Choroid plexus epithelial cell (primary cell): ENCODE measurements around the gene MYO10.

Experiments
- DNase-seq: peaks from one replicate; pipeline ENCODE4 v3.0.0-alpha.2; 2010; ENCODE audit warnings: low read depth
- H3K4me3 ChIP-seq: 2 replicates; pipeline ENCODE4 v1.5.1; 2011; ENCODE audit warnings: low read depth, mild to moderate bottlenecking, control low read depth, low read length, moderate library complexity
- TF ChIP-seq, protein P1 (sequence below): conservative IDR thresholded peaks from 2 replicates; pipeline ENCODE4 v1.5.1; 2011; ENCODE audit warnings: low read depth, mild to moderate bottlenecking, control low read depth, inconsistent platforms, low read length, moderate library complexity

Gene MYO10

DNA sequence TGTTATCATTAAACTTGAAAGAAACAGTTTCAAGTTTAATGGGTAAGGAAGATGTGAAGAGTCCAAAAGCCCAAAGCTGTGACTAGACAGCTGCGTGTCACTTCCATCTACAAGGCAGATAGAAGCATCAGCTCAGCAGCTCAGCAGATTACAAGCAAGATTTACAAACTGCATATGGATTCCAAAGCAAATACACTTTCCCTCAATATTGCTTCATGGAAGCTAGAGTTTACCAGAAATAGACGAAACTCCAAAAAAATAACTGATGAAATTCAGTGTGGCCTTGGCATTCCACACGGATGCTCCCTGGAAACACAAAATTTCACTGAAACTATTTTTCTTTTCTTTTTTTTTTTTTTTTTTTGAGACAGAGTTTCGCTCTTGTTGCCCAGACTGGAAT, 17.9 kb downstream of the MYO10 start:
- DNase-seq, result no peak
- H3K4me3 ChIP-seq, result no peak overlapping the region
- TF ChIP-seq, protein P1, sequence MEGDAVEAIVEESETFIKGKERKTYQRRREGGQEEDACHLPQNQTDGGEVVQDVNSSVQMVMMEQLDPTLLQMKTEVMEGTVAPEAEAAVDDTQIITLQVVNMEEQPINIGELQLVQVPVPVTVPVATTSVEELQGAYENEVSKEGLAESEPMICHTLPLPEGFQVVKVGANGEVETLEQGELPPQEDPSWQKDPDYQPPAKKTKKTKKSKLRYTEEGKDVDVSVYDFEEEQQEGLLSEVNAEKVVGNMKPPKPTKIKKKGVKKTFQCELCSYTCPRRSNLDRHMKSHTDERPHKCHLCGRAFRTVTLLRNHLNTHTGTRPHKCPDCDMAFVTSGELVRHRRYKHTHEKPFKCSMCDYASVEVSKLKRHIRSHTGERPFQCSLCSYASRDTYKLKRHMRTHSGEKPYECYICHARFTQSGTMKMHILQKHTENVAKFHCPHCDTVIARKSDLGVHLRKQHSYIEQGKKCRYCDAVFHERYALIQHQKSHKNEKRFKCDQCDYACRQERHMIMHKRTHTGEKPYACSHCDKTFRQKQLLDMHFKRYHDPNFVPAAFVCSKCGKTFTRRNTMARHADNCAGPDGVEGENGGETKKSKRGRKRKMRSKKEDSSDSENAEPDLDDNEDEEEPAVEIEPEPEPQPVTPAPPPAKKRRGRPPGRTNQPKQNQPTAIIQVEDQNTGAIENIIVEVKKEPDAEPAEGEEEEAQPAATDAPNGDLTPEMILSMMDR, result no peak

DNA sequence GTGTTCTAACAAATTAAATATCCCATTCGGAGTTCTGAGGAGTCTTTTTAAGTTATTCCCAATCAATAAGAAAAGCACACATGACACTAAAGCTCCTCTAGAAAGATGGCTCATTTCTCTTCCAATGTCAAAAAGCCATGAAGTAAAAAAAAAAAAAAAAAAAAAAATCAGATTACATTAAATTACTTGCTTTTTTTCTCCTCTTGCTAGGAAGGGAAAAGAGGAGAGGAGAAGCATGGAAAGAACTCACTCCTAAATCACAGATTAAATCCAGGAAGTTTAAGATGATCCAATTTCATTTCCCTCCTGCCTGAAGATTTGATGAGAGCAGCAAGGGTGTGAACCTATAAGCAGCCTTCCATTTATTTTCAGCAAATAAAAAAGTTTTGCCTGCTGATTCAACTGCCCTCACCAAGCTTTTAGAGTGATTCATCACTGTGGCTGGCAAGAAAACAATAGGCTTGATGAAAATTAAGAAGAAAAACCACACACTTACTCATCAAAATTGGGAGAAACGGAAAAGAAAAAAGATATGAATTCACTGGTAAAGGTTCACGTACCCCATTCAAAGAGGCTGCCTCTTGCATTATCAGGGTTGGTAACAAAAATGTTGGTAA, 19.7 kb downstream of the MYO10 start:
- no peak overlapping the region for H3K4me3 ChIP-seq
- TF ChIP-seq, protein P1, result no peak
- peak; percentile 92 for DNase-seq

DNA sequence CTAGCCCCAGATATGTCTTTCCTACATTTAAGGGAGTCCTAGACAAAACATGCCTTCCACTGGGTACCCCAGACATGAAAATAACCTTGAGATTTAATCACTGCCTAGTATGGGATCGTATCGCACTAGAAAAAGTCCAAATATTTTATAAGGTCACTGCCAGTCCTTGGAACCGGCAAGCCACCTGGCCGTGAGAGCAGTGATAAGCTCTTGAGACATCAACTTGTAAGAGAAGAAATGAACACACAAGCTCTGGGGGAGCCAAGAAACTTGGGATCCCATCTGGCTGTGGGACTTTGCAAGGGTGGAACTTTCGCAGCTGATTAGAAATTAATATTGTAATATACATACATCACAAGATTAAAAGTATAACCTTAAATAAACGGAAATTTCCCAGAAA, 21.5 kb downstream of the MYO10 start:
- DNase-seq, result no peak
- TF ChIP-seq, protein P1, result no peak
- H3K4me3 ChIP-seq, result no peak overlapping the region

DNA sequence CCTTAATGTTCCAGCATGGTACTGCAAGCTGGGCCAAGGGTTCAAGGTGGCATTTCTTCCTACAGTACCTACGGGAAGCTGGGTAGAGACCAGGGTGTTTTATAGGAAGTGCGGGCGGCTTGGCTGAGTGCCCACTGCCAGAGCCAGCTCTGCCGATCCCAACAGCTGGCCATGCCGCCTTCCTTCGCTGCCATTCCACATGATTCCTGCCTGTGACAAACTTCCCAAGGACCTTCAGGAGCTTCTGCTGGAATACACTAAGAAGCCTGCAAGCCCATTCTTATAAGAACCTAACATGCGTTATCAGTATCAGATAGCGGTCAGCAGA, 22.0 kb downstream of the MYO10 start:
- TF ChIP-seq, protein P1, result no peak
- H3K4me3 ChIP-seq, result no peak overlapping the region
- DNase-seq, result no peak

DNA sequence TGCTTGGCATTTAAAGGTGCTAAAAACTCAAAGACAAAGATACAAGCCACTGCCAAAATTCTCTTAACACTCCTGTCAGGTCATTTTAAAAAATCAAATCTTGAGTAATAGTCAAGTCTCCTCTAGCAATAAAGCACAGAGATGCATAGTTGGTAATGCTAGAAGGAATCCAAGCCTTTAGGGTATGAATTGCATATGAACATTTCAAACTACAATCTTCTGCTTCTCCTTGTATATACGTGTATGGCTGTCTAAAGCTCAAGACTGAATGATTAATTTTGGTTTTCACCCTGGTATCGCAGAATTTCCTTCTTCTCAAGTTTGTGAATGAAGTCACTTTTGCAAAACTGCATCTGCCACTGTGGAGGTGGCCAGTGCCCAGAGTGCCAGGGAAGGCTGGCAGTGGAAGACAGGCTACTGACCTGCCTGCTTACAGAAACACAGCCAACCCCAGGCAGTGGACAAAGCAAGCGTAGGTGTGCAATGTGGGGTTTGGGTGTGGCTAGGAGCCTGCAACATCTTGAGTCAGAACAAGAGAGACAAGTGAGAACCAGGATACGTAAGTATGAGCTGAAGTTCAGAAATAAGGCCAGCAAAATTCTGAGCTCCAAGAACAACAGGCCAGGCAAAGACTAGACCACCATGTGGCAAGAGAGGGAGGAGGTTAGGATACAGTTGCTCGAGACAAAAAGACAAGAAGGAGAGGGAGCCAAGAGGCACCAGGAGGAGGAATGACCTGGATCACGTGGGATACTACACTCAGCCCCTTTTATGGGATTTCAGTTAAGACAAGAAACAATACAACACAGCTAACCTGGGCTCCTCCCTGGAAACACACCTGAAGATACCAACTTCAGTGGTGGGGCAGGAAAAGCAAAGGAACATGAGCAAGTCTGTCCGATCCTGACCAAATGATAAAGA, 22.6 kb downstream of the MYO10 start:
- TF ChIP-seq, protein P1, result no peak
- H3K4me3 ChIP-seq, result no peak overlapping the region
- no peak for DNase-seq

DNA sequence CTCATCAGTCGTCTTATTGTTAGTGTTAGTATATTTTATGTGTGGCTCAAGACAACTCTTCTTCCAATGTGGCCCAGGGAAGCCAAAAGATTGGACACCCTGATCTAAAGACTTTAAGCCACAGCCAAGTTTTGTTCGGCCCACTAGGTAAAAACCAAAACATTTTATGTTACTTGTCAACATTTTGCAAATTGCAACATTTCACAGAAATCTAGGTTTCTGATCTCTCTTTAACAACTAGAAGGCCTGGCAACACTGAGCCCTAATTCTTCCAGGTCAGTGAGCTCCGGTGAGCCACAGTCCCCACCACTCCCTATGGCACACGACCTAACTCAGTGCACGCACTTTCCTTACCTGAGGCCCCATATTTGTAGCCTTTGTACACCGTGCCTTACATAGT, 24.0 kb downstream of the MYO10 start:
- TF ChIP-seq, protein P1, result no peak
- no peak overlapping the region for H3K4me3 ChIP-seq
- DNase-seq, result no peak
